Body of pancreas (tissue), 4 donors: ENCODE measurements around the gene LINC01488. TPM values are rescaled to one million over a fixed set of nuclear protein-coding genes. Genes with fewer than 3 reads are reported as not detected.

ENCODE experiments used
- ATAC-seq: fragments of 150-250 bp; one replicate; pipeline ENCODE4 v1.9.1; 2016
- DNase-seq, 4 donors: peaks; one replicate each; pipeline ENCODE4 v3.0.0-alpha.2; 2019
- H3K27ac ChIP-seq, 4 donors: fragments of 200-600 bp; sonication (generic); 1 replicate in 3 of 4; 2 replicates in 1 of 4; pipeline versions ENCODE4 v1.5.1 to v1.6.1; 2016 to 2019; ENCODE audit warnings: mild to moderate bottlenecking in 1 of 4, mixed read lengths in 1 of 4, moderate library complexity in 1 of 4
- H3K27me3 ChIP-seq, 2 donors: fragments of 200-600 bp; sonication (generic); one replicate each; pipeline ENCODE4 v1.6.0; 2016; ENCODE audit warnings: mild to moderate bottlenecking in 1 of 2
- H3K36me3 ChIP-seq, 2 donors: fragments of 200-600 bp; sonication (generic); replicated peaks in 1 of 2; 2 replicates each; pipeline ENCODE4 v1.5.1; 2016; ENCODE audit warnings: low read depth in 2 of 2; ENCODE audit not compliant: insufficient read depth in 1 of 2
- H3K4me1 ChIP-seq: fragments of 200-600 bp; sonication (generic); one replicate; pipeline ENCODE4 v1.6.0; 2016
- H3K4me3 ChIP-seq, 2 donors: fragments of 200-600 bp; sonication (generic); 1 replicate in 1 of 2; 2 replicates in 1 of 2; pipeline ENCODE4 v1.5.1; 2016 to 2019
- H3K9me3 ChIP-seq, 3 donors: fragments of 200-600 bp; sonication (generic); 1 replicate in 2 of 3; 2 replicates in 1 of 3; pipeline ENCODE4 v1.5.1; 2016
- POLR2A ChIP-seq, 3 donors: fragments of 450-650 bp; IDR thresholded peaks; one replicate each; pipeline ENCODE4 v1.6.1; 2016; ENCODE audit warnings: antibody characterized with exemption in 3 of 3, mild to moderate bottlenecking in 2 of 3
- WGBS, 2 donors: methylation state at CpG; one replicate each; pipeline ENCODE4 v1.1.5; 2017; 5-methylcytosine and 5-hydroxymethylcytosine counted together
- intact Hi-C: fragments of 100-400 bp; cut with DNase I; formaldehyde crosslinking; loops from one replicate; pipeline ENCODE4 v1.15.1; 2023
- total RNA-seq, 2 donors: library from RNA; depleted of rRNA; stranded (reverse); fragments of >200 nt; gene quantifications; one replicate each; pipeline ENCODE4 v1.1.0, GENCODE V29; 2016
- TF ChIP-seq, protein P1 (sequence below), 7 experiments: fragments of 450-650 bp in 4 of 7; fragments of 200-600 bp in 3 of 7; sonication (generic) in 3 of 7; IDR thresholded peaks; one replicate each; pipeline ENCODE4 v1.5.1; 2016 to 2019; ENCODE audit warnings: antibody characterized with exemption in 7 of 7

The LINC01488 gene
- total RNA-seq, 2 donors from 2014 or later, result not detected

DNA sequence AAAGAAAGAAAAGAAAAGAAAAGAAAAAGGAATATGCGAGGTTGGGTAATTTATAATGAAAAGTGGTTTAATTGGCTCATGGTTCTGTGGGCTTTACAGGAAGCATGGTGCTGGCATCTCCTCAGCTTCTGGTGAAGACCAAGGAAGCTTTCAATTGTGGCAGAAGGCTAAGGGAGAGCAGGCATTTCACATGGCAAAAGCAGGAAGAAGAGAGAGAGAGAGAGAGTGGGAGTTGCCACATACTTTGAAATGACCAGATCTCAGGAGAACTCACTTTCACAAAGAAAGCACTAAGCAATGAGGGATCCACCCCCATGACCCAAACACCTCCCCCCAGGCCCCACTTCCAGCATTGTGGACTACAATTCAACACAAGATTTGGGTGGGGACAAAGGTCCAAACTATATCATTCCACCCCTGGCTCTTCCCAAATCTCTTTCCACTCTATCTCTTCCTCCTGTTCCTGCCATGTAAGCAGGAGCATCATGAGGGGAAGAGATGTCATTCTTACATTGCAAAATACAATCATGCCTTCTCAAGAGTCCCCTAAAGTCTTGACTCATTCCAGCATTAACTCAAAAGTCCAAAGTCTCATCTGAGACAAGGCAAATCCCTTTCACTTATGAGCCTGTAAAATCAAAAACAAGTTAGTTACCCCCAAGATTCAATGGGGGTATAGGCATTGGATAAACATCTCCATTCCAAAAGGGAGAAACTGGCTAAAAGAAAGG, 38.9 kb downstream of the LINC01488 start:
- Histone ChIP-seq H3K27ac (no peak overlapping the region), H3K9me3 (no peaks in the 10 kb centered on the region), H3K36me3 (no peaks in the 10 kb centered on the region), H3K4me1 (no peaks in the 10 kb centered on the region), H3K4me3 (no peak overlapping the region), H3K27me3 (no peaks in the 10 kb centered on the region)
- intact Hi-C loops, result no loop called here
- ATAC-seq (no peak), DNase-seq (no peak)
- WGBS, 2 donors, result 74 to 89% methylated on average over 1 of the region's 1 CpG
- TF ChIP-seq, protein P1, sequence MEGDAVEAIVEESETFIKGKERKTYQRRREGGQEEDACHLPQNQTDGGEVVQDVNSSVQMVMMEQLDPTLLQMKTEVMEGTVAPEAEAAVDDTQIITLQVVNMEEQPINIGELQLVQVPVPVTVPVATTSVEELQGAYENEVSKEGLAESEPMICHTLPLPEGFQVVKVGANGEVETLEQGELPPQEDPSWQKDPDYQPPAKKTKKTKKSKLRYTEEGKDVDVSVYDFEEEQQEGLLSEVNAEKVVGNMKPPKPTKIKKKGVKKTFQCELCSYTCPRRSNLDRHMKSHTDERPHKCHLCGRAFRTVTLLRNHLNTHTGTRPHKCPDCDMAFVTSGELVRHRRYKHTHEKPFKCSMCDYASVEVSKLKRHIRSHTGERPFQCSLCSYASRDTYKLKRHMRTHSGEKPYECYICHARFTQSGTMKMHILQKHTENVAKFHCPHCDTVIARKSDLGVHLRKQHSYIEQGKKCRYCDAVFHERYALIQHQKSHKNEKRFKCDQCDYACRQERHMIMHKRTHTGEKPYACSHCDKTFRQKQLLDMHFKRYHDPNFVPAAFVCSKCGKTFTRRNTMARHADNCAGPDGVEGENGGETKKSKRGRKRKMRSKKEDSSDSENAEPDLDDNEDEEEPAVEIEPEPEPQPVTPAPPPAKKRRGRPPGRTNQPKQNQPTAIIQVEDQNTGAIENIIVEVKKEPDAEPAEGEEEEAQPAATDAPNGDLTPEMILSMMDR (IDR thresholded peaks at IDR 0.05), result no peak
- no peak for TF ChIP-seq POLR2A (IDR thresholded peaks at IDR 0.05)

GRCh38 chr11:69521457-69521856, 40.0 kb downstream of the LINC01488 start:
- H3K27ac ChIP-seq, result no peak overlapping the region
- intact Hi-C loops, result no loop called here
- H3K4me1 ChIP-seq, result no peaks in the 10 kb centered on the region
- no peak overlapping the region for H3K4me3 ChIP-seq
- no peaks in the 10 kb centered on the region for H3K27me3 ChIP-seq
- TF ChIP-seq, protein P1 (IDR thresholded peaks at IDR 0.05), result no peak
- no peak for TF ChIP-seq POLR2A (IDR thresholded peaks at IDR 0.05)
- no peak for DNase-seq
- 69 to 89% methylated on average over 4 of the region's 4 CpGs for WGBS, 2 donors
- no peak for ATAC-seq
- no peaks in the 10 kb centered on the region for H3K9me3 ChIP-seq
- H3K36me3 ChIP-seq, result no peaks in the 10 kb centered on the region

DNA sequence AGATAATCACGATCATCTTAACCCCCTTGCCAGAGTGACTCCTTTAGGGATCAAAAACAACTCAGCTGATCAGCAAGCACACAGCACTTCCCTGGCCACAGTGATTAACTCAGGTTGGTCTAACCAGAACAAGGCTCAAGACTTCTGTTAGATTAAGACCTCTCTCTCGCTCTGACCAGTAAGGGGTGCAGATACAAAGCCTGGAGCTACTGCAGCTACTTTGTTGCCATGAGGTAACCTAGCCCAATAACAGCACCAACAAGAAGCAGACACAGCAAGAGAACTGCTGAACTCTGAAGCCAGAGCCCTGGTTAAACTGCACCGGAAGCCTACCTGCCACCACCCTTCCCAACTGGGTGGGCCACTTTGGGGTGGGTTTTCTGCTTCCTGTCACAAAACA, 42.0 kb downstream of the LINC01488 start:
- TF ChIP-seq POLR2A (IDR thresholded peaks at IDR 0.05), result no peak
- TF ChIP-seq, protein P1 (IDR thresholded peaks at IDR 0.05), result no peak
- ATAC-seq (no peak), DNase-seq (no peak)
- 70 to 81% methylated on average over 2 to 3 of the region's 3 CpGs for WGBS, 2 donors
- Histone ChIP-seq H3K36me3 (no peaks in the 10 kb centered on the region), H3K27ac (no peak overlapping the region), H3K27me3 (no peaks in the 10 kb centered on the region), H3K9me3 (no peaks in the 10 kb centered on the region), H3K4me1 (no peaks in the 10 kb centered on the region), H3K4me3 (no peak overlapping the region)
- intact Hi-C loops, result no loop called here

- no peak for DNase-seq
Measured at GRCh38 chr11:69524291-69524882, 42.9 kb downstream of the LINC01488 start.

More at GRCh38 chr11:69524291-69524882, 42.9 kb downstream of the LINC01488 start:
- intact Hi-C loops, result no loop called here
- Histone ChIP-seq H3K4me1 (no peaks in the 10 kb centered on the region), H3K27ac (no peak overlapping the region), H3K27me3 (no peaks in the 10 kb centered on the region), H3K4me3 (no peak overlapping the region), H3K9me3 (no peaks in the 10 kb centered on the region), H3K36me3 (no peaks in the 10 kb centered on the region)
- no peak for ATAC-seq
- 64 to 75% methylated on average over 15 of the region's 15 CpGs for WGBS, 2 donors
- TF ChIP-seq POLR2A (IDR thresholded peaks at IDR 0.05), result no peak
- TF ChIP-seq, protein P1 (IDR thresholded peaks at IDR 0.05), result no peak
